ENCODE measurements around the gene MPI. TPM values are rescaled to one million over a fixed set of nuclear protein-coding genes. Genes with fewer than 3 reads are reported as not detected.

Gene MPI
- total RNA-seq, 1 donor from 2014 or later = 77.7 TPM

DNA sequence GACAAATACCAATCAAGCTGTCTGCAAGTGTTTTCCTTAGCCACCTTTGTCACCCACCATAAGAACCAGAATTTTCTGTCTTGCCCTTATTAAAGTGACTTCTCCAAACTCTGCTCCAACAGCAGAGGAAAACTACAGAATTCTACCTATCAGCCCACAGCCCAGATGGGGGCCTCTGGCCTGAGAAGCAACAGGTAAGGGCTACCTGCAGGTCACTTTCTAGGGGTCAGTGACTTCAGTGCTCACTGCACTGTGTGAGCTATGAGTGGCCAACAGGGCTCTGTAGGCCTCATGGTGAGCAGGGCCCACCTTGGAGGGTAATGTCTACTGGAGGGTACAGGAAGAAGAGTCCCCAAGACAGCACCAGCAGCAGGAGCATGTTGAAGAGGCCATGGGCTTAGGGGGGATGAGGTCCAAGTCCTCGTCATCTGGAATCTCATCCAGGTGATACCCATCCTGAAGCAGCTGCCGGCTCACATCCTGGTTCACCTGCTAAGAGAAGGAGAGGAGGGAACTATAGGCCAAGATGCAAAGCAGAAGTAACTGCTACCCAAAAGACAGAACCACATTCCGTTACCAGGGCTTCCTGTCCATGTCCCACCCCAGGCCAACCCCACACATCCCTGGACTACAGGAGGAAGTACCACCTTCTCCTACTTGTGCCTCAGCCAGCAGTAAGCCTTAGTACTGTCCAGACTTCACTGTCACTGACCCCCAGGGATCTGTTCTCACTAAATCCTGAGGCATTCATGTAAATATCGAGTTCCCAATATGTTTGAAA is 12.6 kb downstream of the MPI start:
- no peak overlapping the region for H3K4me3 Mint-ChIP-seq

DNA sequence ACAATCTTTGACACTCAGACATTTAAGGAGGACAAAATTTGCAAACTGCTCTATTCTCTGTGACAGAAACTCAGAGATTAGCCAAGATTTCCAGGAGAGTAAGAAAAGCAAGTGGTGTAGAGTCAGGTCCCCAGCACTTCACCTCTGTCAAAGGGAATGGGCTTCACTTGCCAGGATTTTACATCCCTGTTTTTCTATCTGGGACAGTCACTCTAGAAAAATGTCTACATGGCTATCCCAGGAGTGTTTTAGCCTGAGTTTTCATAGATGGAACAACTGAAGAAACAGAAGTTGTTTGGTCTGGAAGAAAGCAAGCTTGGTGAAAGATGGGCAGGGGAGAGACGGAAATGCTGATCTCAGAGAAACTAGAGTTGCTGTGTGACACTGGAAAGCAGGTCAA is 13.8 kb downstream of the MPI start:
- H3K4me2 ChIP-seq = no peak overlapping the region
- Mint-ChIP-seq H3K9me3 (no peaks in the 10 kb centered on the region), H3K27me3 (ENCODE audit: insufficient read depth, low read depth) (peaks cover 5% of the 10 kb centered on the region), H3K27ac (no peak overlapping the region), H3K4me1 (peaks cover 23% of the 10 kb centered on the region), H3K4me3 (peak overlapping the region; percentile 19), H3K36me3 (peaks cover 37% of the 10 kb centered on the region)
- no peak overlapping the region for H2AFZ ChIP-seq (replicated peaks)
- no peak for DNase-seq (ENCODE audit: low spot score)
- no peaks in the 10 kb centered on the region for H4K20me1 ChIP-seq (ENCODE audit: low read depth)
- peaks cover 9% of the 10 kb centered on the region for H3K4me1 ChIP-seq
- TF ChIP-seq, protein P1, sequence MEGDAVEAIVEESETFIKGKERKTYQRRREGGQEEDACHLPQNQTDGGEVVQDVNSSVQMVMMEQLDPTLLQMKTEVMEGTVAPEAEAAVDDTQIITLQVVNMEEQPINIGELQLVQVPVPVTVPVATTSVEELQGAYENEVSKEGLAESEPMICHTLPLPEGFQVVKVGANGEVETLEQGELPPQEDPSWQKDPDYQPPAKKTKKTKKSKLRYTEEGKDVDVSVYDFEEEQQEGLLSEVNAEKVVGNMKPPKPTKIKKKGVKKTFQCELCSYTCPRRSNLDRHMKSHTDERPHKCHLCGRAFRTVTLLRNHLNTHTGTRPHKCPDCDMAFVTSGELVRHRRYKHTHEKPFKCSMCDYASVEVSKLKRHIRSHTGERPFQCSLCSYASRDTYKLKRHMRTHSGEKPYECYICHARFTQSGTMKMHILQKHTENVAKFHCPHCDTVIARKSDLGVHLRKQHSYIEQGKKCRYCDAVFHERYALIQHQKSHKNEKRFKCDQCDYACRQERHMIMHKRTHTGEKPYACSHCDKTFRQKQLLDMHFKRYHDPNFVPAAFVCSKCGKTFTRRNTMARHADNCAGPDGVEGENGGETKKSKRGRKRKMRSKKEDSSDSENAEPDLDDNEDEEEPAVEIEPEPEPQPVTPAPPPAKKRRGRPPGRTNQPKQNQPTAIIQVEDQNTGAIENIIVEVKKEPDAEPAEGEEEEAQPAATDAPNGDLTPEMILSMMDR (IDR thresholded peaks at IDR 0.05) = no peak
- no peak for TF ChIP-seq EZH2phosphoT487 (IDR thresholded peaks at IDR 0.05)
- no peak for TF ChIP-seq EZH2 (IDR thresholded peaks at IDR 0.05)
- no peaks in the 10 kb centered on the region for H3K27me3 ChIP-seq
- H3K36me3 ChIP-seq = peaks cover 11% of the 10 kb centered on the region
- H3K79me2 ChIP-seq (ENCODE audit: low read depth) = peaks cover 28% of the 10 kb centered on the region
- no peak overlapping the region for H3K4me3 ChIP-seq
- H3K27ac ChIP-seq = no peak overlapping the region
- H3K9ac ChIP-seq = no peak overlapping the region
- peaks cover 44% of the 10 kb centered on the region for H3F3A ChIP-seq (ENCODE audit: low read depth)
- H3K9me3 ChIP-seq (ENCODE audit: low read depth) = no peaks in the 10 kb centered on the region

More for the DNA sequence above, 12.6 kb downstream of the MPI start:
- DNase-seq (ENCODE audit: low spot score) = no peak
- Mint-ChIP-seq H3K27ac (no peak overlapping the region), H3K36me3 (peaks cover 34% of the 10 kb centered on the region), H3K4me1 (peaks cover 20% of the 10 kb centered on the region), H3K9me3 (no peaks in the 10 kb centered on the region), H3K27me3 (ENCODE audit: insufficient read depth, low read depth) (peaks cover 7% of the 10 kb centered on the region)
- Histone ChIP-seq H3K9ac (no peak overlapping the region), H3K9me3 (ENCODE audit: low read depth) (no peaks in the 10 kb centered on the region), H4K20me1 (ENCODE audit: low read depth) (no peaks in the 10 kb centered on the region), H3K36me3 (peaks cover 11% of the 10 kb centered on the region), H3F3A (ENCODE audit: low read depth) (peaks cover 44% of the 10 kb centered on the region), H3K4me1 (peaks cover 9% of the 10 kb centered on the region), H3K27ac (no peak overlapping the region), H3K27me3 (no peaks in the 10 kb centered on the region), H3K4me3 (no peak overlapping the region), H3K4me2 (no peak overlapping the region), H2AFZ (replicated peaks) (no peak overlapping the region), H3K79me2 (ENCODE audit: low read depth) (peaks cover 28% of the 10 kb centered on the region)
- no peak for TF ChIP-seq EZH2 (IDR thresholded peaks at IDR 0.05)
- TF ChIP-seq, protein P1 (IDR thresholded peaks at IDR 0.05) = no peak
- TF ChIP-seq EZH2phosphoT487 (IDR thresholded peaks at IDR 0.05) = no peak

DNA sequence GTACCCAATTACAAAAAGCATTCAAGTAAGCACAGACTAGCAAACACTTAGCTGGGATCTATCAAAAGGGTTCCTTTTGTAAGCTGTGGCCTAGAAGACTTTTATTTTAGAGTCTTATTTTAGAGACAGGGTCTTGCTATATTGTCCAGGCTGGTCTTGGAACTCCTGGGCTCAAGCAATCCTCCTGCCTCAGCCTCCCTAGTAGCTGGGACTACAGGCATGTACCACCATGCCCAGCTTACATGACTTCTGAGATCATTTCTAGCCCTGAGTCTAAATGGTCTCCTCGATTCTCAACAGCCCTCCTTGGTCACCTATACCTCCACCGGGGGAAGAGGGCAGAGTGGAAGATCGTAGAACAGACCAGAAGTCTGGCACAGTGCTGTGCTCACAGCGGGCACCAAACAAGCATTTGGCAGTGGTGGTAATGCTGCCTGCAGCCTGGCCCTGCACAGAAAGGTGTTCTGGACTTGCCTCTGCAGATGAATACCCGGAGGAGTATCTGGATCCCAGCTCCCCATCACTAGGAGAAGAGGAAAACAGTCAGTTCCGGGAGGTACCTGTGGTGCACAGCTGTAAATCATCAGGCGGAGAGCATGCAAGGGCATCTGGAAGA is 14.5 kb downstream of the MPI start:
- H3K36me3 Mint-ChIP-seq = peaks cover 42% of the 10 kb centered on the region
- no peaks in the 10 kb centered on the region for H3K27me3 ChIP-seq
- H3K4me1 ChIP-seq = peaks cover 9% of the 10 kb centered on the region
- no peak for DNase-seq (ENCODE audit: low spot score)
- TF ChIP-seq EZH2phosphoT487 (IDR thresholded peaks at IDR 0.05) (no peak), EZH2 (IDR thresholded peaks at IDR 0.05) (no peak)
- TF ChIP-seq, protein P1 (IDR thresholded peaks at IDR 0.05) = no peak
- H3K79me2 ChIP-seq (ENCODE audit: low read depth) = peaks cover 28% of the 10 kb centered on the region
- H3K27ac Mint-ChIP-seq = no peak overlapping the region
- peaks cover 11% of the 10 kb centered on the region for H3K36me3 ChIP-seq
- H3K27me3 Mint-ChIP-seq (ENCODE audit: insufficient read depth, low read depth) = peaks cover 4% of the 10 kb centered on the region
- H3F3A ChIP-seq (ENCODE audit: low read depth) = peaks cover 44% of the 10 kb centered on the region
- H2AFZ ChIP-seq (replicated peaks) = no peak overlapping the region
- no peaks in the 10 kb centered on the region for H3K9me3 Mint-ChIP-seq
- H3K4me2 ChIP-seq = no peak overlapping the region
- no peak overlapping the region for H3K27ac ChIP-seq
- H3K4me3 Mint-ChIP-seq = peak overlapping the region; percentile 95
- H4K20me1 ChIP-seq (ENCODE audit: low read depth) = no peaks in the 10 kb centered on the region
- no peak overlapping the region for H3K9ac ChIP-seq
- no peaks in the 10 kb centered on the region for H3K9me3 ChIP-seq (ENCODE audit: low read depth)
- no peak overlapping the region for H3K4me3 ChIP-seq
- H3K4me1 Mint-ChIP-seq = peaks cover 23% of the 10 kb centered on the region
